GM12892 (cell line): ENCODE measurements around the gene HSD3B1.
A peak's percentile ranks its signal among the peaks of the same experiment; 100 is the strongest.
"Not testable (repeated sequence)": the region's sequence is repeated elsewhere in the genome, so short reads cannot be mapped to it uniquely, and the experiment has no call there.

Experiments
- DNase-seq: peaks from one replicate; pipeline ENCODE4 v3.0.0; 2011; ENCODE audit not compliant: insufficient read length
- FAIRE-seq: peaks from 2 replicates; lab custom pipeline; 2011; peaks lifted over from hg19 to GRCh38; lab: Jason Lieb, UNC
- POLR2A ChIP-seq: IDR thresholded peaks from 2 replicates; pipeline ENCODE4 v1.6.1; 2011; ENCODE audit warnings: low read depth, low read length, control low read depth
- POLR2AphosphoS5 ChIP-seq: IDR thresholded peaks from 2 replicates; pipeline ENCODE4 v1.6.1; 2011; ENCODE audit warnings: low read depth, low read length, control low read depth
- TAF1 ChIP-seq: IDR thresholded peaks from 2 replicates; pipeline ENCODE4 v1.6.1; 2011; ENCODE audit warnings: low read depth, mild to moderate bottlenecking, control low read depth, low read length, borderline replicate concordance

Gene HSD3B1

DNA sequence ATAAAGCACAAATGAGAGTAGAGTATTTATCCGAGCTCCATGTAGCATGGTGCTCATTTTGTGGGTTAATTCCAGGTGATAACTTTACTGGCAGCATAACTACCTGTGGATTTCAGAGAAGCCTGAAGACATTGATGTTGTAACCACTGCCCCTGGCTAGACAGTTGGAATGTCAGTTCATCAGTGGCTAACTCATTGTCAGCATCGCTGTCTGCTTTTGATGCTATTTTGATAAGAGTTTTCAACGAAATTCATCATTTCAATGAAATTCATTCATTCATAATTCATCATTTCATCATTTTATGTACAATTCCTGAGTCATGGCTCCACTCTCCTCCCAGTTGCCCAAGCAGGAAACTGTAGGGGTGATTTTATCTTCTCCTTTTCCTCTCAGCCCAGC, 34.4 kb downstream of the HSD3B1 start:
- TF ChIP-seq POLR2A (no peak), POLR2AphosphoS5 (no peak), TAF1 (no peak)
- DNase-seq (no peak), FAIRE-seq (no peak)

DNA sequence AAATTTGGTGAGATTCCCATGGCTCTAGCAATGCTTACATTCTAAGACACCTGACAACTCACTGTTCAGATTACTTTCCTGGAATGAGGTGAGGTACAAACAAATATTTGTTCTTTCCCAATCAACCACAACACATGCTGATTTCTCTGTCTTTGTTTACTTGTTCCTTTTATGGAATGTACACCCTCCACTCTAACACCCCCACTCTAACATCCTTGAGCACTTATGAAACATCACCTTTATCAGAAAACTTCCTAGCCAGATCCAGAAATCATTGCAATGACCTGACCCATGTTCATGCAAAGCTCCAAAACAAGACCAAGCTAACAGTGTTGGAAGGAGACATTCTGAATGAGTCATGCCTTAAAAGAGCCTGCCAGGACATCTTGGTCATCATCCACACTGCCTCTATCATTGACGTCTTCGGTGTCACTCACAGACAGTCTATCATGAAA, 35.5 kb downstream of the HSD3B1 start:
- no peak for FAIRE-seq
- TF ChIP-seq POLR2AphosphoS5 (no peak), POLR2A (no peak), TAF1 (no peak)
- no peak for DNase-seq

DNA sequence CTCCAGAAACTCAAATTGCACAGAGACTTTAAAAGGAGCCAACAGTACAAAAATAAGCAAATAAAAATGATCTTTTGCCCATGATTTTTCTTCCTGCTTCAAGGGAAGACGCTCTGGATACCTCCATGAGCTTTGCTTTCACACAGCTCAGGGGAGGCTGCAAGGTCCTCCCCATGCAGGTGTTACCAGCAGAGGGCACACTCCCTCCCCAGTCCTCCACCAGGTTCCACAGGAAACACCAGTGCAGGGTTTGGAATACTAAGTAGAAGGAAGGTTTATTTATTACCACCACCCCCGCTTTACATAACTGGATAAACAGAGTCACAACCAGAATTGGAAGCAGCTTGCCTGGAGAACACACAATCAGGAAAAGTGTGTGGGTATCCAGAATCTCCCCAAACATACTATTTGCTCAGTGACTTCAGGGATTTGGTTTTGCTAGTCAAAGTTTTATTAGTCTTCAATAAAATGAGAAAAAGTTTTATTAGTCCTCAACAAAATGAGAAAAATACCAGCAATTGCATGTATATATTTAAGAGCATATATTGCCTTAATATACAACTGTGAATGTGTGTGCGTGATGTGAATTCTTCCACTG, 37.3 kb downstream of the HSD3B1 start:
- TF ChIP-seq TAF1, result no peak
- no peak for TF ChIP-seq POLR2A
- no peak for TF ChIP-seq POLR2AphosphoS5
- no peak for DNase-seq
- no peak for FAIRE-seq

DNA sequence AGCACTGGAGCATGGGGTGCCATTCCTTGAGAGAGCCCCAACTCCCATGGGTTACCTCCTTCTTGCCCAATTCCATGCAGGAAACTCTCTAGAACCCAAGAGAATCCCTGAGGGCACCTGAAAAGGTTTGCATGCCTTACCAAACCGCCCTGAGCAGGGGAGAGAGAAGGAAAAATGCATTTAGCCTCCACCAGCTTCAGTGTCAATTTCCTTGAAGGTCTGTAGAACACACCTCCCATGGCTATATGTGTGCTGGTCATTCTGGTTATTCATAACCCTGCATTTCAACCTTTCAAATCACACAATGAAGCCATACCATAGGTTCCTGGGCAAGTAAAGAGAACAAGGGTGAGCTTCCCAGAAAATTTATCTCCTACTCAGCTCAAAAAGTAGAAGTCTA, 39.6 kb downstream of the HSD3B1 start:
- TF ChIP-seq POLR2A (no peak), POLR2AphosphoS5 (no peak), TAF1 (no peak)
- no peak for FAIRE-seq
- no peak for DNase-seq

DNA sequence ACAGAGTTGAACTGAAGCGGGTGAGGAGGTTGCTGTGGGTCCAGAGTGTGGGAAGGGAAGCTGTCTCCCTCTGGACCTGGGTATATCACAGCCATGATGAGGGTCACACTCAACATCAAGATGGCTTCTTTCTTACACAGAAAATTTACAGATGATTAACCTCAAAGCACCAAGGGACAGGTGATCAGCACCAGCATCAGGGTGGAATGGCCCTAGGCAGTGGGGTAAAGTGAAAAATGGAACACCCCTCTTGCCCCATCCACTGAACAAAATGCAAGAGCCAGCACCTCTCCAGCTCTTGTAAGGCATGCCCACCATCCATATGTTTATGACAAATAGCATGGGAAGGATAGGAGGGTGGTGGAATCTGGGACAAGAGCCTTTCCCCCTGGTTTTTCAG, 40.3 kb downstream of the HSD3B1 start:
- FAIRE-seq (no peak), DNase-seq (no peak)
- no peak for TF ChIP-seq POLR2AphosphoS5
- no peak for TF ChIP-seq POLR2A
- TF ChIP-seq TAF1, result no peak

DNA sequence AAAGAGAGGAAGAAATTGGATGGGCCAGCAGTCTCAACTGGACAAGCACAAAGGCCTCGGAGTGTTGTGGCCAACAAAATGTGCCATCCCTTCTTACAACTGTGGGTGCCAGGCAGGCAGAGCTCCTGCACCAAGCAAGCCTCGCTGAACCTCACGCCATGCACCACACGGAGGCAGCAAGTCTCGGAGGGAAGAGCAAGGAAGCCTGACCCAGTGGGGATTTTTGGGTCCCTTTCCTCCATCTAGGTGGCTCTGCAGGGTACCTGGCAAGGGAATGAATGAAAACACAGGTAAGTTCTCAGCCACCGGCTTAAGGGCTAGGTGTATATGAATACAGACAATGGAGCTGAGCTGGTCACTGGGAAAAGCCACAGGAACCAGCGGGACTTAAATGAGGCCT, 40.8 kb downstream of the HSD3B1 start:
- FAIRE-seq (no peak), DNase-seq (no peak)
- no peak for TF ChIP-seq TAF1
- TF ChIP-seq POLR2A, result no peak
- TF ChIP-seq POLR2AphosphoS5, result no peak

DNA sequence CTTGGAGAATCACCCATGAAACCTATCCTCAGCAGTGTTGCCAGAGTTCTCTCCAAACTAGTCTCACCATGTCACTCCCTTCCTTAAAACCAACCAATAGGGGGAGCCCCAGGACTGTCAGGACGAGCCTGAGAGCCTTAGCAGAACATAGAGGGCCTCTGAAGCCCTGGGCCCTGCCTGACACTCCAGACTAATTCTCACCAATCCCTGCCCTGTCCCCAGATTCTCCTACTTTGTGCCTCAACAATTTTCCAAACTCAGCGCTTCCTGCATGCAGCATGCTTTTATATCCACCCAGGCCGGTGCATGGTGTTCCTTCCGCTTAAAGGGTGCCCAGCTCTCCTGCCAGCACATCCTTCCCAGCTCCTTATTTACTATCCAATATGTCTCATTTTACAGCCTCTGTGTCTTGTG, 42.7 kb downstream of the HSD3B1 start:
- TF ChIP-seq POLR2A (no peak), TAF1 (no peak), POLR2AphosphoS5 (no peak)
- FAIRE-seq (peak; percentile 86), DNase-seq (no peak)

DNA sequence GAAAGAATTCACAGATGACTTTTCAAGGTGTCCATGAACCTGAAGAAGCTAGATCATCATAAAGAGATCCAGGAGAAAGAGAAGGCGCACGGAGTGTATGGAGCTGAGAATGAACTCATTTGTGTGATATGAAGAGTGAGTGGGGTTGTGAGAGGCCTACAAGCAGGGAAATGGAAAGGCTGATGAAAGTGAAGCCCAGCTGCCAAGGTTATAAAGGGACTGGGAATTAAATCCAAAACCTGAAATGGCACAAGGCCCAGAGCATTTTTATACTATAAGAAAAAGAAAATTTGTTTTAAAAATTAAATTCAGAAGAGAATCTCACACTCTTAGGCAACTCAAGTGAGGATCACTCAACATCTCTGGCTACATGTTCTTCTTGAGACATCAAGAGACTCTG, 43.4 kb downstream of the HSD3B1 start:
- TF ChIP-seq POLR2AphosphoS5, result no peak
- TF ChIP-seq POLR2A, result no peak
- TF ChIP-seq TAF1, result no peak
- no peak for FAIRE-seq
- DNase-seq, result no peak

DNA sequence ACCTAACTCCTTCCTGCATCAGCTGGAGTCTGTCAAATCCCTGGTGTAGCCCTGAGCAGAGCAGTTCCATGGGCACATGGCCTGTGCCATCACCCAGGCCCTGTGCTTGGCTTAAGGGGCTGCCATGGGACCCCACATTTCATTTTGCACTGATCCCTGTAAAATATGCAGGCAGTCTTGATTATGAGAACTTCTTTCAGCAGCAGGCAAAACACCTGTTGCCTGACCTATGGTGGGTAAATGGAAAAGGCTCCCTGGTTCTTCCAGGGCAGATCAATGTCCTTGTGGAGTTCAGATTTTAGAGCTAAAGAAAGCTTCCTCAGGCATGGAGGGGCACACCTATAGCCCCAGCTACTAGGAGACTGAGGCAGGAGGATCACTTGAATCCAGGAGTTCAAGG, 44.2 kb downstream of the HSD3B1 start:
- FAIRE-seq (no peak), DNase-seq (no peak)
- no peak for TF ChIP-seq POLR2AphosphoS5
- no peak for TF ChIP-seq POLR2A
- TF ChIP-seq TAF1, result no peak

DNA sequence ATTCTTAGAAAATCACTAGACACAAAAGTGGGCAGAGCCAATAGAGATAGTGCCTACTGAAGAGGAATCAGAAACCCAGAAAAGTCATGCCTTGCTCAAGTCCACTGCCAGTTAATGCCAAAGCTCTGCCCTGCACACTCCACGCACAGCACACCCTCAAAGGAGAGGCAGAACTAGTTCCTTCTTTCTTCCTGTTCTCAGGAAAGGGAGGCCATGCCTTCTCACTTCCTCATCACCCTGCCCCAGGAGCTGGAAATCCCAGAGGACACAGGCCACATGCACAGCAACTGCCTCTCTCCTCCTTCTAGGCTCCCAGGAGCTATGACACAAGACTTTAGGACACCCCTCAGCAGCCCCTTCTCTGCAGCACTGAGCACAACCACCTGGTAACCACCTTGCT, 45.6 kb downstream of the HSD3B1 start:
- not testable (repeated sequence) for DNase-seq, FAIRE-seq

DNA sequence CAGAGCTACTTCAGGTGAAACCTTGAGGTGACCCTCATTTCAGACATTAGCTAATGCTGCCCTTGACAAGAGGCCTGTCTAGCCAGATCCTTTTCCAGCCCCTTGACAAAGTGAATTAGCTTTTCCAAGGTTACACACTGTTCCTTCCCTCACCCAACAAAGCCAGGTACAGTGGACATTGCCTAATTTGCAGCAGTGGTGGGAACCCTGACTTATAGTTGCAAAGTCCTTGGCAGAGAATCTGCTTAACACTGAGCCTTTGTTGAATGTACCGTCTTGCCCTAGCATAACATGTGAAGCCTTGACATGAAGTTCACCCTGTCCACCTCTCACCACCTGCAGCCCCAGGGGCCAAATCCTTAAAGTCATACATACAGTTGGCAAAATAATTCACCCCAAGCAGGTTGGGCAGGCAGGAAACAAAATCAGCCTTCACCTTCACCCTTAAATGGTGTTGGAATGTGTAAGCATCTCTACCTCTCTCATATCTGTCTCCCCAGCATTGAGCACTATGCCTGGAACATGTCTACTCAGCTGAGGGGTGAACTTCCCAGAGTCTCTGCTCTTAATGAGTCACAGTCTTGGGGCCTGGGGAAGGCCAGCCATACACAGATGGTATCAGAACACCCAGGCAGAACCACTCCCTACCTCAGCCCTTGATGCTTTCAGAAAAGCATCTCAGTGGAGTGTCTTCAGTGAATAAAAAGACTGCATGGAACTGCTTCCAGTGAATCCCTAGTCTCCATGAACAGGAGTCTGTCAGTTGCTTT, 46.5 kb downstream of the HSD3B1 start:
- not testable (repeated sequence) for FAIRE-seq, DNase-seq

DNA sequence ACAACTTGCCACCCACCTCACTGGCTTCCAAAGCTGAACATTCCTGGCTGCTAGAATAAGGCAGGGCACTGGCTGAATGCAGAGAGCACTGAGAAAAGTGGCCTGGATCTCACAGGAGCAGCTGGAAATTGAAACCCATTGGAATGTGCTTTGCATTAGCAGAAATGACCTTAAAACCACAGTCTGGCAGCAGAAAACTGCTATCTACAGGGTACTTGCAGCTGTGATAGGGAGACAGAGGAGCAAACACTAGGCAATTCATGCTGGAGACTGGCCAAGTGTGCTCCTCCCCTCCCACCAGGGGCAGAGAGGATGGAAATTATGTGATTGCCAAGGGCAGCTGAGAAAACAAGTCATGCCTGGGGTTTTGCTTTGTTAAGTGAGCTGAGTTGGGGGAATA, 47.2 kb downstream of the HSD3B1 start:
- DNase-seq, result no peak
- TF ChIP-seq TAF1 (no peak), POLR2A (no peak), POLR2AphosphoS5 (no peak)
- no peak for FAIRE-seq

DNA sequence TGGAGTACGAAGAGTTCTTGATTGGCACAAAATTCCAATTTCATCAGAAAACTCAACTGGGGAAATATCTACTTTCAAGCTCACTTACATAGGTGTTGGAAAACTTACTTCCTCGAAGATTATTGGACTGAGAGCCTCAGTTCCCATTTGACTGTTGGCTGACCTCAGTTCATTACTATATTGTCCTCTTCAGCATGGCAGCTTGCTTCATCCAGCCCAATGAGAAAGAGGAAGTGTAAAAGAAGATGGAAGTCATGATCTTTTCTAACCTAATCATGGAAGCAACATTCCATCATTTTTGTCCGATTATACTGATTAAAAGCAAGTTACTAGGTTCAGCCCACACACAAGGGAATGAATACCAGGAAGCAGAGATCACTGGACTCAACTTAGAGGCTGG, 49.4 kb downstream of the HSD3B1 start:
- TF ChIP-seq POLR2A, result no peak
- TF ChIP-seq TAF1, result no peak
- no peak for TF ChIP-seq POLR2AphosphoS5
- DNase-seq, result no peak
- no peak for FAIRE-seq

DNA sequence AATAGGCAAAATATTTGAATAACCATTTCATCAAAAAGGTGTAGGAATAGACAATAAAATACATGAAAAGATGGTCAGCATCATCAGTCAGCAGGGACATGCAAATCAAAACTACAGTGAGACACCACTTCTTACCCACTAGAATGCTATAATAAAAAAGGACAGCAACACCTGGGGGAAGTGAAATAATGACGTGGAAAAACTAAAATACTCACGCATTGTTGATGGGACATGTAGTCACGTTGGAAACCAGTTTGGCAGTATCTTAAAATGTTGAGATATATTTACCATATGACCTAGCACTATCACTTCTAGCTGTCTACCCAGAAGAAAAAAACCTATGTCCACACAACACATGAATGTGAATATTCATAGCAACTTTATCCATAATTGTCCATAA, 53.4 kb downstream of the HSD3B1 start:
- not testable (repeated sequence) for FAIRE-seq, DNase-seq
